Measurements from ENCODE around the gene KRT77.

GRCh38 chr12:52641468-52641867 is 61.9 kb downstream of the KRT77 start:
- TF ChIP-seq CTCF (IDR thresholded peaks at IDR 0.05) (no peak), POLR2AphosphoS5 (IDR thresholded peaks at IDR 0.05; ENCODE audit: insufficient read depth in 1 of 2, low read depth in 1 of 2) (no peak)

Data from vagina (tissue), 2 donors.